SK-N-SH treated with all-trans-retinoic acid at 6 μM for 48 hours (cell line): ENCODE data around the gene GRK5.

Experiments used
- ATAC-seq: fragments of 200-7000 bp; cut with Tn5 transposase; 3 replicates; pipeline ENCODE4 v1.9.1; 2020; ENCODE audit warnings: mild to moderate bottlenecking, moderate library complexity
- ARNTL ChIP-seq: fragments of 450-650 bp; formaldehyde crosslinking; IDR thresholded peaks from 2 replicates; pipeline ENCODE4 v1.5.0; 2020; ENCODE audit warnings: low read depth, mild to moderate bottlenecking, moderate library complexity, borderline replicate concordance
- CREB5 ChIP-seq: fragments of 250-450 bp; sonication (Bioruptor Pico); IDR thresholded peaks from 2 replicates; pipeline ENCODE4 v1.5.1; 2020; ENCODE audit warnings: low read depth, mild to moderate bottlenecking, moderate library complexity
- CSDC2 ChIP-seq: fragments of 250-450 bp; sonication (Bioruptor Pico); IDR thresholded peaks from 2 replicates; pipeline ENCODE4 v1.5.0; 2020; ENCODE audit warnings: mild to moderate bottlenecking, moderate library complexity
- CSRNP3 ChIP-seq: fragments of 250-450 bp; sonication (Bioruptor Pico); IDR thresholded peaks from 2 replicates; pipeline ENCODE4 v1.5.1; 2021; ENCODE audit warnings: mild to moderate bottlenecking, moderate library complexity
- ESRRG ChIP-seq: fragments of 250-450 bp; sonication (Bioruptor Pico); IDR thresholded peaks from 2 replicates; pipeline ENCODE4 v1.6.1; 2021; ENCODE audit warnings: mild to moderate bottlenecking
- OSR1 ChIP-seq: fragments of 250-450 bp; sonication (Bioruptor Pico); IDR thresholded peaks from 2 replicates; pipeline ENCODE4 v1.8.0; 2022; ENCODE audit warnings: moderate library complexity, mild to moderate bottlenecking, inconsistent platforms
- PATZ1 ChIP-seq: fragments of 250-450 bp; sonication (Bioruptor Pico); IDR thresholded peaks from 2 replicates; pipeline ENCODE4 v1.8.0; 2020; ENCODE audit warnings: mild to moderate bottlenecking, moderate library complexity, borderline replicate concordance
- PPARA ChIP-seq: fragments of 250-450 bp; sonication (Bioruptor Pico); IDR thresholded peaks from 2 replicates; pipeline ENCODE4 v1.5.0; 2020; ENCODE audit warnings: mild to moderate bottlenecking, borderline replicate concordance
- RARB ChIP-seq: fragments of 250-450 bp; sonication (Bioruptor Pico); IDR thresholded peaks from 2 replicates; pipeline ENCODE4 v1.8.0; 2021; ENCODE audit warnings: mild to moderate bottlenecking, moderate library complexity
- TCF4 ChIP-seq: fragments of 250-450 bp; sonication (Bioruptor Pico); IDR thresholded peaks from 2 replicates; pipeline ENCODE4 v1.8.0; 2021; ENCODE audit warnings: mild to moderate bottlenecking, moderate library complexity, borderline replicate concordance
- TOX ChIP-seq: fragments of 250-450 bp; sonication (Bioruptor Pico); IDR thresholded peaks from 2 replicates; pipeline ENCODE4 v1.8.0; 2021; ENCODE audit warnings: mild to moderate bottlenecking, moderate library complexity, borderline replicate concordance
- ZC3H10 ChIP-seq: fragments of 250-450 bp; sonication (Bioruptor Pico); IDR thresholded peaks from 2 replicates; pipeline ENCODE4 v1.5.1; 2021; ENCODE audit warnings: mild to moderate bottlenecking, moderate library complexity
- ZFP30 ChIP-seq: fragments of 450-650 bp; formaldehyde crosslinking; IDR thresholded peaks from 2 replicates; pipeline ENCODE4 v1.5.0; 2022; ENCODE audit warnings: mild to moderate bottlenecking, moderate library complexity
- ZNF565 ChIP-seq: fragments of 450-650 bp; formaldehyde crosslinking; conservative IDR thresholded peaks from 2 replicates; pipeline ENCODE4 v1.5.0; 2020; ENCODE audit warnings: low read depth, mild to moderate bottlenecking, moderate library complexity
- ZNF70 ChIP-seq: fragments of 450-650 bp; formaldehyde crosslinking; IDR thresholded peaks from 2 replicates; pipeline ENCODE4 v1.5.0; 2020; ENCODE audit warnings: mild to moderate bottlenecking, moderate library complexity
- ZNF8 ChIP-seq: fragments of 450-650 bp; formaldehyde crosslinking; IDR thresholded peaks from 2 replicates; pipeline ENCODE4 v1.5.0; 2020; ENCODE audit warnings: mild to moderate bottlenecking, moderate library complexity
- TF ChIP-seq, protein P1 (sequence below): fragments of 250-450 bp; sonication (Bioruptor Pico); IDR thresholded peaks from 2 replicates; pipeline ENCODE4 v1.5.0; 2020; ENCODE audit warnings: mild to moderate bottlenecking, moderate library complexity

GRK5 gene

GRCh38 chr10:119319920-119320258 lies 112.5 kb downstream of the GRK5 start (continued):
- TF ChIP-seq, protein P1, sequence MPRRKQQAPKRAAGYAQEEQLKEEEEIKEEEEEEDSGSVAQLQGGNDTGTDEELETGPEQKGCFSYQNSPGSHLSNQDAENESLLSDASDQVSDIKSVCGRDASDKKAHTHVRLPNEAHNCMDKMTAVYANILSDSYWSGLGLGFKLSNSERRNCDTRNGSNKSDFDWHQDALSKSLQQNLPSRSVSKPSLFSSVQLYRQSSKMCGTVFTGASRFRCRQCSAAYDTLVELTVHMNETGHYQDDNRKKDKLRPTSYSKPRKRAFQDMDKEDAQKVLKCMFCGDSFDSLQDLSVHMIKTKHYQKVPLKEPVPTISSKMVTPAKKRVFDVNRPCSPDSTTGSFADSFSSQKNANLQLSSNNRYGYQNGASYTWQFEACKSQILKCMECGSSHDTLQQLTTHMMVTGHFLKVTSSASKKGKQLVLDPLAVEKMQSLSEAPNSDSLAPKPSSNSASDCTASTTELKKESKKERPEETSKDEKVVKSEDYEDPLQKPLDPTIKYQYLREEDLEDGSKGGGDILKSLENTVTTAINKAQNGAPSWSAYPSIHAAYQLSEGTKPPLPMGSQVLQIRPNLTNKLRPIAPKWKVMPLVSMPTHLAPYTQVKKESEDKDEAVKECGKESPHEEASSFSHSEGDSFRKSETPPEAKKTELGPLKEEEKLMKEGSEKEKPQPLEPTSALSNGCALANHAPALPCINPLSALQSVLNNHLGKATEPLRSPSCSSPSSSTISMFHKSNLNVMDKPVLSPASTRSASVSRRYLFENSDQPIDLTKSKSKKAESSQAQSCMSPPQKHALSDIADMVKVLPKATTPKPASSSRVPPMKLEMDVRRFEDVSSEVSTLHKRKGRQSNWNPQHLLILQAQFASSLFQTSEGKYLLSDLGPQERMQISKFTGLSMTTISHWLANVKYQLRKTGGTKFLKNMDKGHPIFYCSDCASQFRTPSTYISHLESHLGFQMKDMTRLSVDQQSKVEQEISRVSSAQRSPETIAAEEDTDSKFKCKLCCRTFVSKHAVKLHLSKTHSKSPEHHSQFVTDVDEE (CRISPR knock-in tag), result no peak
- TF ChIP-seq ZNF70 (CRISPR knock-in tag), result no peak
- no peak for TF ChIP-seq ZNF8 (CRISPR knock-in tag)

DNA sequence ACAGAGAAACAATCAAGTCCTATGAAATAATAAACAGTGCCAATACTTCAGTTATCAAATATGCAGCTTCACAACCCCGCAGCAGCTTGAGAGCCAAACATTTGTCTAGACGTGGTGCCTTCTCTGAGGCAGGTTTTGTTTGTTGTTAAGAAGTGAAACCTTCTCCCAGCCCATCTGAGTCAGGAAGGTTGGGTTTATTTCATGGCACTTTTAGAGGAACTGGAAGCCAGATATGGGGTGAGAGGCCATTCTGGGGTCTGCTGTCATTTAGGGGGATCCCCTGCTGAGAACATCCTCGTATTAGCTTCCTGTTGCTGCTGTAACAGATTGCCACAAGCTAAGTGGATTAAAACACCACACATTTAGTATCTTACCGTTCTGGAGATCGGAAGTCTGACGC lies 113.6 kb downstream of the GRK5 start:
- TF ChIP-seq ARNTL (no peak), ESRRG (CRISPR knock-in tag) (no peak), TOX (CRISPR knock-in tag) (no peak), TCF4 (CRISPR knock-in tag) (no peak)
- ATAC-seq, result no peak

DNA sequence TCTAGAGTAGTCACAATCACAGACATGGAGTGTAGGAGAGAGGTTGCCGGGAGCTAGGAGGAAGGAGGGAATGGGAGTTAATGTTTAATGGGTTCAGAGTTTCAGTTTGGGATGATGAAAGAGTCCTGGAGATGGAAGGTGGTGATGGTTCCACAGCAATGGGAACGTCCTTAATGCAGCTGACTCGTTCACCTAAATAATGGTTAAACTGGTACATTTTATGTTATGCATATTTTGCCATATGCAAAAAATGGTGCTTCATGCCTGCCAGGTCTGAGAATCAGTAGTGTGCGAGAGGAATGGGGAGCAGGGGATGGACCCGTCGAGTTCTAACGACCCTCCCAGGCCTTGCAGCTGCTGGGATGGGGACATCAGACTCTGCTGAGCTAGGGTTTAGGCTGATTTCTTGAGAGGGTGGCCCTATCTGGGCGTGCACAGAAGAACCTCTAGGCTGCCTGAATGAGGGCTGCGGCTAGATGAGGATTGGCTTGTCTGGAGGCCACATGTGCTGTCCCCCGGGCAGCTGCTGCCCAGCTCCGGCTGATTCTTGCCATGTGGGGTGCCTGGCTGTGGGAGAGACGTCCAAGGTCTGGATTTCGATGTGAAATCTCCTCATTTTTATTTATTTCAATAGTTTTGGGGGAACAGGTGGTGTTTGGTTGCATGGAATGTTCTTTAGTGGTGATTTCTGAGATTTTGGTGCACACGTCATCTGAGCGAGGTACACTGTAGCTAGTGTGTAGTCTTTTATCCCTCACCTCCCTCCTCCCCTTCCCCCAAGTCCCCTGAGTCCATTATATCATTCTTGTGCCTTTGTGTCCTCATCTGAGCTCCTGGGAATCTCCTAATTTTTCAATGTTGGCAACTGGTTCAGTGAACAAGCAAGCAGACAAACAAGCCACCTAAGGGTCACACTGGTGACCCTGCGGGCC lies 116.0 kb downstream of the GRK5 start:
- ATAC-seq, result no peak; the same call in 2 of the 3 replicates
- TF ChIP-seq PATZ1 (CRISPR knock-in tag), result no peak
- no peak for TF ChIP-seq ARNTL
- no peak for TF ChIP-seq CREB5
- TF ChIP-seq CSDC2 (CRISPR knock-in tag), result no peak
- no peak for TF ChIP-seq ZNF565 (CRISPR knock-in tag)
- TF ChIP-seq TOX (CRISPR knock-in tag), result no peak
- TF ChIP-seq ESRRG (CRISPR knock-in tag), result no peak
- no peak for TF ChIP-seq ZFP30 (CRISPR knock-in tag)
- no peak for TF ChIP-seq OSR1 (CRISPR knock-in tag)
- TF ChIP-seq RARB (CRISPR knock-in tag), result no peak
- TF ChIP-seq, protein P1 (CRISPR knock-in tag), result no peak
- TF ChIP-seq ZNF70 (CRISPR knock-in tag), result no peak
- no peak for TF ChIP-seq CSRNP3 (CRISPR knock-in tag)
- TF ChIP-seq PPARA (CRISPR knock-in tag), result no peak

- no peak for TF ChIP-seq OSR1 (CRISPR knock-in tag)
- TF ChIP-seq ZC3H10 (CRISPR knock-in tag), result no peak
- no peak for ATAC-seq
Observed at GRCh38 chr10:119325131-119325530, 117.8 kb downstream of the GRK5 start.
